HL-60 (cell line): Measurements from ENCODE around the gene SNAI3.

Experiments used
- POLR2AphosphoS5 ChIP-seq: IDR thresholded peaks from 2 replicates; pipeline ENCODE4 v1.6.1; 2012; ENCODE audit warnings: low read depth
- TF ChIP-seq, protein P1 (sequence below): IDR thresholded peaks from one replicate; pipeline ENCODE4 v1.5.1; 2011; ENCODE audit warnings: low read length, control low read depth, inconsistent platforms; ENCODE audit not compliant: insufficient read depth

DNA sequence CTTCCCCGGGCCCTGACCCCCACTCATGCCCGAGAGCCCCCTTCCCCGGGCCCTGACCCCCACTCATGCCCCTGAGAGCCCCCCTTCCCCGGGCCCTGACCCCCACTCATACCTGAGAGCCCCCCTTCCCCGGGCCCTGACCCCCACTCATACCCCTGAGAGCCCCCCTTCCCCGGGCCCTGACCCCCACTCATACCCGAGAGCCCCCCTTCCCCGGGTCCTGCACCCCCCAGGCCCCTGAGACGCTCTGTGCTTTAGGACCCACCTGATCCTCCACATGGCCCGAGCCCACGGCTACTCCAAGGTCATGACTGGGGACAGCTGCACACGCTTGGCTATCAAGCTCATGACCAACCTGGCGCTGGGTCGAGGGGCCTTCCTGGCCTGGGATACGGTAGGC, 26.7 kb upstream of the SNAI3 start:
- no peak; the same call in 1 of the 2 replicates for TF ChIP-seq POLR2AphosphoS5
- TF ChIP-seq, protein P1, sequence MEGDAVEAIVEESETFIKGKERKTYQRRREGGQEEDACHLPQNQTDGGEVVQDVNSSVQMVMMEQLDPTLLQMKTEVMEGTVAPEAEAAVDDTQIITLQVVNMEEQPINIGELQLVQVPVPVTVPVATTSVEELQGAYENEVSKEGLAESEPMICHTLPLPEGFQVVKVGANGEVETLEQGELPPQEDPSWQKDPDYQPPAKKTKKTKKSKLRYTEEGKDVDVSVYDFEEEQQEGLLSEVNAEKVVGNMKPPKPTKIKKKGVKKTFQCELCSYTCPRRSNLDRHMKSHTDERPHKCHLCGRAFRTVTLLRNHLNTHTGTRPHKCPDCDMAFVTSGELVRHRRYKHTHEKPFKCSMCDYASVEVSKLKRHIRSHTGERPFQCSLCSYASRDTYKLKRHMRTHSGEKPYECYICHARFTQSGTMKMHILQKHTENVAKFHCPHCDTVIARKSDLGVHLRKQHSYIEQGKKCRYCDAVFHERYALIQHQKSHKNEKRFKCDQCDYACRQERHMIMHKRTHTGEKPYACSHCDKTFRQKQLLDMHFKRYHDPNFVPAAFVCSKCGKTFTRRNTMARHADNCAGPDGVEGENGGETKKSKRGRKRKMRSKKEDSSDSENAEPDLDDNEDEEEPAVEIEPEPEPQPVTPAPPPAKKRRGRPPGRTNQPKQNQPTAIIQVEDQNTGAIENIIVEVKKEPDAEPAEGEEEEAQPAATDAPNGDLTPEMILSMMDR: no peak
